GM21825 (cell line): ENCODE data around the gene HRH3.
A peak's percentile ranks its signal among the peaks of the same experiment; 100 is the strongest.

Experiments
- ATAC-seq: cut with Tn5 transposase; IDR thresholded peaks from one replicate; pipeline ENCODE4 v1.9.1; 2021; ENCODE audit warnings: mild to moderate bottlenecking, moderate library complexity; ENCODE audit not compliant: unreplicated experiment

HRH3 gene

GRCh38 chr20:62244644-62245108 lies 24.6 kb upstream of the HRH3 start:
- no peak for ATAC-seq

- ATAC-seq, result no peak
Measured at GRCh38 chr20:62243906-62244515, 23.9 kb upstream of the HRH3 start.

DNA sequence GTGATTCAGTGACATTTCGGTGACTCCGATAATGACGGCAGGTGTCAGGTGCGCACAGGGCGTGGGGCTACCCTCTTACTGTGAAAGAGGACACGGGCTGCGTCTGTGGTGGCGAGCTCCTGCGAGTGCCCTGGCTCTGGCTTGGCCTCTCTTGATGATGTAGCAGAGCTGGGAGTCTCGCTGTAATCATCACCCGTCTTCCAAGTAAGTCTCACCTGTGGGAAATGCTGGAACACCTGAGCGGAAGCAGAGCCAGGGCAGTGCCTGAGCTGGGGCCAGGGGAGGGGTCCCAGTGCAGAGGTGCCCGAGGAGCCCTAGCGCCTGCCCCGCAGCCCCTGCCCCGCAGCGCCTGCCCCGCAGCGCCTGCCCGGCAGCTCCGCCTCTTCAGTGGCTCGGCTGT lies 23.0 kb upstream of the HRH3 start:
- no peak for ATAC-seq

GRCh38 chr20:62242176-62242575 lies 22.1 kb upstream of the HRH3 start:
- ATAC-seq, result no peak

DNA sequence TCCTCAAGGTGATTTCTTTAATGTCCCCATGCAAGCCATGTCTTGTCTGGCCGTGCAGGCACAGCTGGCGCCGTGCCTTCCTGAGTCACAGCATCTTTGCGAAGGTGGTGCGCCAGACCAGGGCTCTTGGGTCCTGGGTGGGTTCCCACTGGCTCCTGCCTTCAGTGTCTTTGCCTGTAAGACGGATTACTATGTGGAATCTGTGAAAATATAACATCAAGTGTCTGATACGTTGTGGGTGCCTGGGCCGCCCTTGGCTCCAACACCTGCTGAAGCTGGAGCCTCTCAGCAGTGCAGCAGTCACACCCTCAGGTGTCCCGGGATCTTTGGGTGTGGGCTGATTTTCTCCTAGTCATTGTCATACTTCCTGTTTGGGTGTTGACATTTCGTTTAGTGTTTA lies 21.4 kb upstream of the HRH3 start:
- no peak for ATAC-seq

DNA sequence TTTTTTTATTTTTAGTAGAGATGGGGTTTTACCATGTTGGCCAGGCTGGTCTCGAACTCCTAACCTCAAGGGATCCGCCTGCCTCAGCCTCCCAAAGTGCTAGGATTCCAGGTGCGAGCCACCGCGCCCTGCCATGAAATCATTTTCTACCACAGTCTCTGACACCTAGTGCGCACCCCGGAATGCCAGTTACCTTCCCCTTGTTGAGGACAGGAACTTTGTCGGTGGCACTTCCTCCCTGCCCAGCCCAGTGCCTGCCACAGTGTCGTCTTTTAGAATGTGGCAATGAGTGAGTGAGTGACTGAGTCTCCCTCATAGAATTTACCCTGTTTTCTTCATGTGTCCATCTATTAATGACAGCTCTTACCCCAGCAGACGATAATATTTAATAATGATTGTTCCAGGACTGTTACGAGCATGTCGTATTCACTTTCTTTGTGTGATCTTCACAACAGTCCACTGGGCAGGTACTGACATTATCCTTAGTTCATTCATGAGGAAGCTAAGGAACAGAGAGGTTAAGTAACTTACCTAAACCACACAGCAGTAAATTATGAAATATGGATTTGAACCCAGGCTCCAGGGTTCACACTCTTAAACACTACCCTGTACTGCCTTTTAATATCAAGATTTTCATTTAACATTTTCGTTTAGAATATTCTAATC lies 20.1 kb upstream of the HRH3 start:
- no peak for ATAC-seq

DNA sequence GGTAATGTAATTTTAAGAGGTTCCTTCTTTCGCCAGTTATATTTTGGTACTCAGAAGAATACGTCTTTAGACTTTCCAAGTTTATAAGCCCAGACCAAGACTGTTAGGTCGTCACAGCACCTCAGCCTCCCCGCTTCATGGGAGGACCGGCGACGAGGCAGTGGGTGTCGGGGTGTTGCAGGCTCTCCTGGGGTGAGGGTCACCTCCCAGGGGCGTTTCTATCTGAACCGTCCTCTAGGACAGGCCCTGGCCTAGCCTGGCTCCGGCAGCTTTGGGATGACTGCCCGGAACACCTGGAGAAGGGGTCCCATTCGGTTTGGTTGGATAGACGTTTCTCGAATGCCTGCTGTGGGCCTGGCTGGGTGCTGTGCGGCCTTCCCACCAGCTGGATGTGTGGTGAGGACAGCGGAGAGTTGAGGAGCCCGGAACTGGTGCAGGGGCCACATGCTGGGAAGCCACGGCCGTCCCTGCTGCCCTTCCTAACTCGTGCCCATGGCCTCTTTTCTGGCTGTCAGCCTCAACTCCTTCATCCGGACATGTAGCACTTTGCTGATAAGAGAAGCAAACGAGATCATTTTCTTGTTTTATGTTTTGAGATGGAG lies 19.3 kb upstream of the HRH3 start:
- no peak for ATAC-seq

GRCh38 chr20:62238569-62239277 lies 18.6 kb upstream of the HRH3 start:
- ATAC-seq, result peak; percentile 11

GRCh38 chr20:62237801-62238568 lies 17.9 kb upstream of the HRH3 start, which contains the start of gene OSBPL2:
Gene OSBPL2 (plus strand): TSS chr20:62238521. CDS start chr20:62256185, 17,664 bp downstream.
- peak; percentile 96 for ATAC-seq

- ATAC-seq, result no peak
Measured at GRCh38 chr20:62237514-62237800, 17.4 kb upstream of the HRH3 start.

DNA sequence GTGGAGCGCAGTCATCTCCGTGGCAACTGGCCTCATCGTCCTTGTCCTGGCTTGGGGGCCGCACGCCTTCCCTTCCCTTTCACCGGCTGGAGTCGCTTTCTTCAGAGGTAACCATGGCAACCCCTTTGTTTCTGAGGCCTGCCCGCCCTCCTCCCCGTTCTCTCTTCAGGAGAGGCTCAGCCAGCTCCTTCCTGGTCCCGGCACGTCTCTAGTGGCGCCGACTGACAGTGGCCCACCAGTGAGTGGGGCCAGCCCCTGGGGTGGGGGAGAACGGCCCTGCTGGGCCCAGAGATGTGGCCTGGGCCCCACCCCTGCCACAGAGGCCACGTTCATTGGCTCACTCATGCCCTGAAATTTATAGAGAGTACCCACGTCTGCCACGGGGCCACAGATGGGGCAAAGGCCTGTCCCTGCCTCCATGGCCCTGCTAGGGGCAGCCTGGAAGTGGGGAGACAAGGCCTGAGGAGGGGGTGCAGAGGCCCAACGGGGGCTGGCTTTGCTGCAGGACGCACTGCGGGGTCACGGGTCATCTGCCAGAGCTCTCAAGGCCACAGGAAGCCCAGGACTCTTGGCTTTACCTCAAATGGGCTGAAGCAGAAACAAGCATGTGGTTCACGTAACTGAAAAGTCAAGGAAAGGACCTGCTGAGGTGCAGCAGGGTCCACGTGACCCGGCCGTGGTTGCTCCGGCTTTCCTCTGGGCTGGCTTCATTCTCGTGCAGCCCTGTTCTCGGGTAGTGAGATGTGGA lies 16.9 kb upstream of the HRH3 start:
- no peak for ATAC-seq

GRCh38 chr20:62236200-62236599 lies 16.1 kb upstream of the HRH3 start:
- ATAC-seq, result no peak

- ATAC-seq, result no peak
Measured at GRCh38 chr20:62235777-62236157, 15.7 kb upstream of the HRH3 start.

DNA sequence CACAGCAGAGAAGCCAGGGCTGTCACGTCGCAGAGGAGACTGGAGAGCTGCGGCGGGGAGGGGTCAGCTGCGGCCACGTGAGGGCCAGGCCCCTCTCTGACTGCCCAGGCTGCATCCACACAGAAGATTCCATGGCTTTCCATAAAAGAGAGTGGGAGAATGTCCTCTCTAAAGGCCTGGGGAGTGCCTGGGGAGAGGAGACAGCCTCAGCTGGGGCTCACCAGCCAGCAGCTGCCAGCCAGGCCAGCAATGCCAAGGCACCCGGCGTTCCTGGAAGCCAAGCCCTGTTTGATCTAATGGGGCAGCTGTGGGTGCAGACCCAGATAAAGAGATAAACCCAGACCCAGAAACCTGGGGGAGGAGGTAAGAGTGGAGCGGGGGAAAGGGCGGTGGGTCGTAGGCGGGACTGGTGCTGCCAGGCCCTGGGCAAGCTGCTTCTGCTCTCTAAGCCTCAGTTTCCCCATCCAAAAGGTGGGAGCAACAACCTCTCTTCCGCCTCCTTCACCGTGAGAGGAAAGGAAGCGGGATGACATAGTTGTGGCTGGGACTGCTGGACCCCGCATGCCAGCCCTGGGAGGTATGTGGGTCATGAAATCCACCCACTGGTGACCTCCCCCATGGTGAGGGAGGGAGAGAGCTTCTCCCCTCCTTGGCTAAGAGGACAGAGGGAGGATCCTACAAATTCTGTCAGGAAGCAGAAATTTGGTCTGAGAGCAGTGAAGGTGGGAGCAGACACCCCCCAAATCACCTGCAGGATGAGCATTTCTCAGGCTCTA lies 15.1 kb upstream of the HRH3 start:
- no peak for ATAC-seq

DNA sequence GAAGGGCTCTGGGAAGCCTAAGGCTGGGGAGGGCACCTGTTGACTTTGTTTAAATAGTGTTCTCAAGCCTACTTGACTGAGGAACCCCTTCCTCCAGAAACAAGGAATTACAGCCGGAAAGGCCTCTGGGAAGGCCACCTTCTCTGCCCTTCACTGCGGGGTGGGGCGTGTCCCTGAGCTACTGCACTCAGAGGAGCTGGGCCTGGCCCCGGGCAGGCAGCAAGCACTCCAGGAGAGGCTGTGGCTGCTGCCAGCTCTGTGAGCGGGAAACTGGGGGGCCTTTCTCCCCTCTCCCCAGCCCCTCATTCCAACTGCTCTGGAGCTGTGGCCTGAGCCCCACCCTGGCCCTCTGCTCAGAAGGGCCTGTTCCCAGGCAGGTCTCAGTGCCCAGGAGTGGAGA lies 14.3 kb upstream of the HRH3 start:
- ATAC-seq, result no peak

- no peak for ATAC-seq
Measured at GRCh38 chr20:62233684-62234083, 13.6 kb upstream of the HRH3 start.

DNA sequence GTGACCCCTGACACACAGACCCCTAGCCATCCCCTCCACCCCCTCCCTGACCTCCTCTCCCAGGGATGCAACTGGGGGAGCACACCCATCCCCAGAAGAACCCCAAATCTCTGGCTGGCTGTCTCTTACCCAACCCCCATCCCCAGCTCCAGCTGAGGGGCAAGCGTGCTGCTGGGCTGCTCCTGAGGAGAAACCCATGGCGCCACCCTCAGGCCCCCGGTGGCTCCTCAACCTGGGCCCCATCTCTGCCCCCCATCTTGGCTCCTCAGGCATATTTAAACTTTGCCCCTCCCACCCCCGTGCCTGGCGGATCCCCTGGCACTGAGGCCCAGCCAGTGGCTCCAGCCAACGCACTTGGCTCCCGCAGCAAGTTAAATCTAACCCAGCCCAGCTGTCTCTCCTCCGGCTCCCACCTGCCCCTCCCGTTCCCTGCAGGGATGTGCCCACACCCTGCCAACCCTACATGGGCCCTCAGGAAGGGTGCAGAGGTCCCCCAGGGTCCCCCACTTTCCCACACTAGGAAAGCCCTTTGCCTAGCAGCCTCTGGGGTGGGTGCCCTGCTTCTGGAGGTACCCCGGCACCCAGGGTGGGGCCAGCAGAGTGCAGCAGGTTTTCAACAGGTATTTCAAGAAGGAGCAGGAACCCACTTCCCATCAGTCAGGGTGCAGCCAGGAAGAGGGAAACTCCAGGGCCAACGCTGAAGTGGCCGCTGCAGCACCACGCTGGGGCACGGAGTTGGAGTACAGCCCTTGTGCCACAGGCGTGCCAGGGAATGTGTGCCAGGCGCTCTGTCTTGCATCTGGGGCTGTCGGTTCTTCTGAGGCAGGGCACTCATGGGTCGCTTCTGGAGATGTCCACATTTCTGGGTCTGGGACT lies 12.9 kb upstream of the HRH3 start:
- ATAC-seq, result no peak

GRCh38 chr20:62232194-62232593 lies 12.1 kb upstream of the HRH3 start:
- no peak for ATAC-seq

DNA sequence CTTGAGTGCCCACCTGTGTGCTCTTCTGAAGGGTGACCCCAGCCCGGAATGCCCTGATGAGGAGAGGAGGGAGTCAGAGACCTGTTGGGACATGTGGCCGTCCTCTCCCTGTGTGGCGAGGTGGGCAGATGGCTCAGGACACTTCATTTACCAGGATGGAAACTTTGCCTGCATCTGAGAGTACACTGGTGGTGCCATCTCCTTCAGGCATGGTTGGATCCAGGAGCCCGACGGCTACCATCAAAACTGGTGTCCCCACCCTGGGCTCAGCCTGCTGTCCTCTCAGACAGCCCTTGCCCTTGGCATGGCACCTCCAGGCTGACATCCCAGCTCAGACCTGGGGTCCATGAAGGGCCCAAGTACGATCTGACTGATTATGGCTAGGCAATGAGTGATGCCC lies 11.2 kb upstream of the HRH3 start:
- no peak for ATAC-seq
